EL (cell line): ENCODE results near the gene NRXN3.

ENCODE experiments used
- DNase-seq: peaks from one replicate; pipeline ENCODE4 v3.0.0-alpha.2; 2016

Gene NRXN3

DNA sequence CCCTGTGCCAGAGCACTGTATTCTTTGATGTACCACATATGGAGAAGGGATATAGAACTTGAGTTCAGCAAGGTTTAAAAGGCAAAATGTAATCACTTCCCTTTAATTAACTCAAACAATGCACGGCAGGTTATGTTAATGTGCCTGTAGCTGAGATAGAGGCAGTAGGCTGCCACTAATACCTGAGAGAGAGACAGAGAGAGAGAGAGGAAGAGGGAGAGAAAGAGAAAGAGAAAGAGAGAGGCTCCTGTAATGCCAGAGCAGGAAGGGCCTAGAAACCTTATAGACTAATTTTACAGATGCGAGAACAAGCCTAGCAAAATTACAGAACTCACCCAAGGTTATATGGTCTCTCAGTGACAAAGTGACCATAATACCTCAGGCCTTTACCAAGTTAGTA is 679.8 kb downstream of the NRXN3 start:
- no peak for DNase-seq

DNA sequence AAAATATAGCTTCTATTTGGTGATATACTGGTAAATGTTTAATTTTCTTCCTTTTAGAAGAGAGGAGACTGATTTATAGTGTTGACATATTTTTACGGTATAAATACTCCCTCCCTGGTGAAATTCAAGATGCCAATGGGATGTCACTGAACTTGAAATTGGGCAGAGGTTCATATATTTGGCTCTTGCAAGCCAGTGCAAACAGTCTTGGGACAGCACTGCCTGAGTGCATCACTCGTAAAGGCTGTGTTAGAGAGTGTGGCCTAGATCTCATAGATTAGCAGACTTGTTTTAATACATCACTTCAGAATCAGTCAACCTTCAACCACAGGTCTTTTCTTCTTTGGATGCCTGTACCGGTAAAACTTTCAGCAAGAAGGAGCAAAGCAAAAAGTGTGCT is 681.0 kb downstream of the NRXN3 start:
- no peak for DNase-seq

DNA sequence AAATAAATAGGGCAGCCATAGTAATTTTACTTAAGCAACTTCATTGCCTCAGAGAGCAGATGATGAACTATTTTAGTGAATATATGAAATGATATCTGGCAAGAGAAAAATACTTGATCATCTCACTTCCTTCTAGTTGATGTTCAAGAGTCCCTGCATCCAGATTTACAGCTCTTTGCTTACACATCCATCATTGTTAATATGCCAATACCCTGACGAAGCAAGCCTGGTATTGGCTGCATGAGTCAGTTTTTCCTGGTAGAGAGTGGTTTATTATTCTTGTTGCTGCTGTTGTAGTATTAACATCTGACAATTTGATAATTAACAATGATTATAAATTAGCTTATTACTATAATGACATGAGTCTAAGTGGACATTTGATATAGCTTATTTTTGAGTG is 681.9 kb downstream of the NRXN3 start:
- no peak for DNase-seq

DNA sequence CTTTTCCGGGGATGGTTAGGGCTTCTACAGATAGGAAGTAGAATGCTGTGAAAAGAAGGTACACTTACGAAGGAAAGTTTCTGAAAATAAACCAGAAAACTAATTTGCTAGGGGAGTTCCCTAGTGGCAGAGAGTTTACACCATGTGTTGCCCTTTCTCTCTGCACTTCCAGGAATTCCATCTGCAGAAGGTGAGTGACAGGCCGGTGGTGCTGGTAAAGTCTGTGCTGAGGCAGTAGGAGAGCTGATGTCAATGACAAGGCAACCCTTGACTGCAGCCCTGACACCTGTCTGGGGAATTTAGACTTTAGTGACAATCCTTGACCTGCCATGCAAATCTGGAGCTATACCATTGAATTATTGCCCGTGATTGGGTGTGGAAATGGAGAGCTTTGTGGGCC is 687.8 kb downstream of the NRXN3 start:
- DNase-seq = no peak

- DNase-seq = peak; percentile 47
Measured at GRCh38 chr14:78863143-78863542, 693.0 kb downstream of the NRXN3 start.

DNA sequence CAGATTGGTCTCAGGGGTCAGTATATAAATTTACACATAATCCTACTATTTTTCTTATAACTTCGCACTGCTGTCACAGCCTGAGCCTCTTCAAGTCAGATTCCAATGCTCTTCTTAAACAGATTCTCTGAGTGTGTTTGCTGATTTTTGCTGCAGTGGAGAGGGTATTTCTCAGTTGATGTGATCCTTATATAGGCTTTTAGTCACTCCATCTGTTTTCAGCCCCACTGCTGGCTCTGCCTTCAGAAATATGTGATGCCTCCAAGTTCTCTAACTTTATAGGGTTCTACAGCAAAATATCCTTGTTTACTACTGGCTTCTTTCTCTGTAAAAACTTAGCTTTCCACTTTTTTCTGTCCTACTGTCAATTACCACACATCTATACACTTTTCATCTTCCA is 702.7 kb downstream of the NRXN3 start:
- no peak for DNase-seq

DNA sequence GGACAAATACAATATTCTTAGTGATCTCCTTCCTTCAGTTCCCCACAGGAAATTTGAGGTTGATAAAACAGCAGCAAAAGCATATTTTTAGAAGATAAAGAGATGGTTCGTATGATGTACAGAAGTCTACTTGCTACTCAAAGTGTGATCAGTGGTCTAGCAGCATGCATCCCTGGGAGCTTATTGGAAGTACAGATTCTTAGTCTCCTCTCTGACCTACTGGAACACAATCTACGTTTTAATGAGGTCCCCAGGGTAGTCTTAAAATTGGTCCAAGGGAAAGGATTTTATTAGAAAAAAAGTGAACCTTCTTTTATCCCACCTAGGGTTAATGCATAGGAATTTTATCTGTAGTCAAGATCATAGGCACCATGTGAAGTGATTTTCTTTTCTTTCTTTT is 703.4 kb downstream of the NRXN3 start:
- DNase-seq = no peak

DNA sequence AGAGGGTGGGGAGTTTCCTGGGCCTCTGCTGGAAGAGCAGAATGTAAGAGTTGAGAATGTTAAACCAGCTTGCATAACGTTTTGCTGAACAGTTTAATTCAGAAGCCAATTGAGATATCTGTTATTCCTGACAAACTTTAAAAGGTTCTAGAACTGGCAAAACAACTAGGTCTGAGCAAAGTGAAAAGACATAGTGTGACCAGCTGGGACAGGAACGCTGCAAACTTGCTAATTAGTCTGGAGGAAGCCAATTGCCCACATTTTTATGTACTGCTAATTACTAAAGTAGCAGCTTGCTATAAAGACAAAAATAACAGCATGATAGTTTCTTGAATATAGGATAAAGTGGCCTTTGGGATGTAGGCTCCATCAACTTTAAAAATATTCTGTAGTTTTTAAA is 704.9 kb downstream of the NRXN3 start:
- no peak for DNase-seq

- DNase-seq = no peak
Measured at GRCh38 chr14:78885884-78886283, 715.7 kb downstream of the NRXN3 start.

GRCh38 chr14:78897443-78897842 is 727.3 kb downstream of the NRXN3 start:
- DNase-seq = no peak

GRCh38 chr14:78902010-78902623 is 731.9 kb downstream of the NRXN3 start:
- DNase-seq = peak; percentile 47

DNA sequence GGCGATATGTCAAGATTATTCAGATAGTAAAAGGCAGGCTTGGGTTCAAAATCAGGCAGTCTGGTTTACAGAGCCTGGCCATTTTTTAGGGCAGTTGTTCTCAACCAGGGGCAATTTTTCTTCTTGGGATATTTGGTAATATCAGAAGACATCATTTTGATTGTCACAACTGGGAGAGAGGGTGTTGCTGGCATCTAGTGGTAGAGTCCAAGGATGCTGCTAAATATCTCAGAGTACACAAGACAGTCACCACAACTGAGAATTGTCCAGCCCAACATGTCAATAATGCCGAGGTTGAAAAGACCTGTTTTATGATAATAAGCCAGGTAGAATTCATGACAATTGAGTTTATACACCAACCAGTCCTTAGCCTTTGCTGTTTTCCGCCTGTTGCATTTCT is 733.9 kb downstream of the NRXN3 start:
- DNase-seq = no peak

DNA sequence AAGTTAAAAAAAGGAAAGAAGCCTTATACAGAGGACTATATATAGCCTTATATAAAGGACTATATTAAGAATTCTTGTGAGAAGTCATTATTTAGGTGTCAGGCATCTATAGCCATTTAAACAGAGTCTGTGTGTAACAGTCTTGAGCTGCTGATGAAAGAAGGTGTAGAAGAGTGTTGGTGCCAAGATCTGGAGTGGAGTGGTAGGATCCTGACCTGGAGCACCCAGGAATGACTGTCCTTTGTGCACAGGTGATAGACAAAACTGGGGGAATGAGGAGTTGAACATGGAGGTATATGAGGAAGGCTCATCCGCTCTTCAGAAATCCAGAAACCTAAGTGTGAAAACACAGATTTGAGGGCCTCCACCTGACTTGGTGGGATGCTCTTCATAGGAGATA is 747.3 kb downstream of the NRXN3 start:
- no peak for DNase-seq

DNA sequence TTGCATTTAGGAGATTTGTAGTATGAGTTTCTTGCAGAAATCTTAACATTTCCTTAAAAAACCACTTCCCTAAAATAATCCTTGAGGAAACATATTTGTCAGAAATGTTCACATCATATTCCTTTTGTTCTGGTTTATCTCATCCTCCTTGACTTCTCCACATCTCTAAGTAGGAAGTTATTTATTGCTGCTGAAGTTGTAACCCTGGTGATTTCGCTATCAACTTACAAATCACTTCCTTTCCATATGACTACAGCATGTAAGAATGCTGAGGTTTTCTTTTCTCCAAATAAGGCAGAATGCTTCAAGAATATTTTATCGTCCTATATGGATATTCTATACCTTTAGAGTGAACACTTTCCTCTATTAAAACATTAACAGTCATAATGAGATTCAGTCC is 751.7 kb downstream of the NRXN3 start:
- peak; percentile 83 for DNase-seq

DNA sequence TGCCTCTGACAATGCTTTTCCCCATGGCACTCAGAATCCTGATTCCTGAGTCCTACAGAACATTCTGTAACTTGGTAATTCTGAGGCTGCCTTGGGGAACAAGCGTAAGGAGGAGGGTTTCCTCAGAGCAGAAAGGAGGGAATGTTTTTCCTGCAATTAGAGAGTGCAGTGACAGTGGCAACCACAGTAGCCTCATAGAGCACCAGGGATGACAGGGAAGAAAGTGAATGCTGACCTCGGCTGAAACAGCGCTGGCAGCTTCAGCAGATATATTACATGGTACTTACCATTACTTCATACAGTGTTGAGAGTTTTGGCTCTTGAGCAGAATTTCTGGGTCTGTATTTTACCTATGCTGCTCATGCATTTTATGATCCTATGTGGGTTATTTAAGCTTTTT is 757.1 kb downstream of the NRXN3 start:
- no peak for DNase-seq

DNA sequence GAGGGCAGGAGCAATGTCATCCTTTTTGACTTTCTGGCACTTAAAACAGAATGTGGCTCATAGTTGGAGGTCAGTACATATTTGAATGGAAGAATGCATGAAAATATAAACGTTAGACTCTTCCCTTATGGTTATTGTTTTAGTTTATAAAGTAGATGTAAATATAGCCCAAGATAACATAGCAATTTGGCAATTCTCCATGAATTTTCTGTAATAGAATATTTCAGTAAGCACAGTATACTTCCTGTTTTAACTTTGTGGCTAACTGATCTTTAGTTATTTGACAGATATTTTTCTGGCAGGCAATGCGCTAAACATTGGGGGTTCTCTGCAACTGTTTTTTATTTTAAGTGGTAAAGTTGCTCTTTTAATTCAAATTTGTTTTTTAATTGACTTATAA is 763.0 kb downstream of the NRXN3 start:
- DNase-seq = no peak

- peak; percentile 53 for DNase-seq
Measured at GRCh38 chr14:78933948-78934524, 763.9 kb downstream of the NRXN3 start.

DNA sequence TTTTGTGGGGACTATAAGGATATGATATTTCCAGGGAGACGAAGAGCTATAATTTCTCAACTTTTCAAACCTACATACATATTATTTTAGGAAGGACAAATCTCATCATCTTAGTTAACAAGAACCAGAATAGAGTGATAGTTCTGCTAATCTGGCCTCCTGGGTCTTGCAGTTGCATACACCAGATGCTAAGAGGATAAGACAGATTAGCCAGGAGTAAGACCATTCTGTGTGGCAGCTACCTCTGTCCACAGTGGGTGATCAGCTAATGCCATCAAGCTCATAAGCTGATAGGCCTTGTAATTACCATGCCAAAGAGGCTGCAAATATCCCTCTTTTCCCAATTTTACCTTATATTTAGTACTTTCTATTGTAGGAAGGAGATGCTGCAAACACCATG is 776.8 kb downstream of the NRXN3 start:
- no peak for DNase-seq

GRCh38 chr14:78947681-78948080 is 777.5 kb downstream of the NRXN3 start:
- DNase-seq = no peak

DNA sequence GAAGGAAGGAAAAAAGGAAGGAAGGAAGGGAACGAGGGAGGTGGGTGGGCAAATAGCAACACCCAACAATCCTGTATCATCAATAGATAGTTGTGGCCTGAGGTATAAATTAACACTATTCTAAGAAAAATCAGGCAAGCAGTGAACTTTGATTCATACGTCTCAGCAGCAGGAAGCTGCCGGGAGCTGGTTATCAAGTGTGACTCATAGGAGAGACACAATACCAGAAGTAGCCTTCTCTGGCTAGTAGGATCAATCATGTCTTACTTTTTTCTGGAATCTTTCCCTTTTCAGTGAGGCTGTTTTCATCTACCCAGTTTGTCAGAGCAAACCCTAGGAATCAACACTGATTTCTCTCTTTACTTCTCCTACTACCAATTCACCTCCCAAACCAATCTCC is 780.5 kb downstream of the NRXN3 start:
- DNase-seq = peak; percentile 65

- no peak for DNase-seq
Measured at GRCh38 chr14:78951602-78952001, 781.4 kb downstream of the NRXN3 start.

GRCh38 chr14:78959674-78960264 is 789.6 kb downstream of the NRXN3 start:
- DNase-seq = peak; percentile 82

DNA sequence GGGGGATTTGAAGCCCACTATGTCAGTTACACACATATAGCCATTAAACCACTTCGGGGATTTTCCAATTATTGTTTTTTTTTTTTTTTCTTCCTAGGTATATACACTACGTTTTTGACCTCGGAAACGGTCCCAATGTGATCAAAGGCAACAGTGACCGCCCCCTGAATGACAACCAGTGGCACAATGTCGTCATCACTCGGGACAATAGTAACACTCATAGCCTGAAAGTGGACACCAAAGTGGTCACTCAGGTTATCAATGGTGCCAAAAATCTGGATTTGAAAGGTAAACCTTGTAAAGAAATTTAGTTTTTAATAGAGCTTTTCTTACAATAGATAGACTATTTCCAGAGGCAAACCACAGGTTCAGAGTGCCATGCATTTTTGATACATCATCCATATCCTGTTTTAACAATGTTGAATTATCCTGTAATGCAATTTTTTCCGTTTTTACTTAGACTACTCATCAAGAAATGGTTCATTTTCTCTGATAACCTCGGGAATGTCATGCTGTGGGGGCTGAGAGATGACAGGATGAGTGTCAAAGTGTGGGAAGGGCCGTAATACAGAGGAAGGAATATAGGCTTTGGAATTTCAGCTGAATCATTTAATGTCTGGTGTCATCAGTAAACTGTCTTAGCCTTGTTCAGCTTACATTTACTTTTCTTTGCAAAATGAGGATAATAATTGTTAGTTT is 797.1 kb downstream of the NRXN3 start:
- DNase-seq = peak; percentile 90

GRCh38 chr14:78968265-78968664 is 798.1 kb downstream of the NRXN3 start:
- DNase-seq = peak; percentile 28
